Inflammatory macrophage treated with lipopolysaccharide for 4 hours (primary cell): ENCODE data around the gene CENPB.

Experiments used
- DNase-seq: peaks from one replicate; pipeline ENCODE4 v3.0.0-alpha.2; 2020

The CENPB gene

GRCh38 chr20:3747471-3747870 lies 39.1 kb downstream of the CENPB start:
- DNase-seq: no peak

GRCh38 chr20:3745686-3746173 lies 40.8 kb downstream of the CENPB start:
- DNase-seq: no peak

- peak; percentile 87 for DNase-seq
These were observed 41.5 kb downstream of the CENPB start for GRCh38 chr20:3744806-3745685.

- no peak for DNase-seq
These were observed 42.5 kb downstream of the CENPB start for GRCh38 chr20:3744037-3744436.

- DNase-seq: no peak
These were observed 43.3 kb downstream of the CENPB start for GRCh38 chr20:3743251-3743650.

GRCh38 chr20:3741836-3742458 lies 44.6 kb downstream of the CENPB start:
- no peak for DNase-seq

- no peak for DNase-seq
These were observed 45.8 kb downstream of the CENPB start for GRCh38 chr20:3740615-3741301.

GRCh38 chr20:3739926-3740451 lies 46.6 kb downstream of the CENPB start:
- DNase-seq: no peak

GRCh38 chr20:3739054-3739925 lies 47.2 kb downstream of the CENPB start:
- no peak for DNase-seq

- no peak for DNase-seq
These were observed 48.2 kb downstream of the CENPB start for GRCh38 chr20:3738111-3739053.

GRCh38 chr20:3735768-3736167 lies 50.8 kb downstream of the CENPB start:
- no peak for DNase-seq

GRCh38 chr20:3734111-3734843 lies 52.3 kb downstream of the CENPB start:
- DNase-seq: no peak
